GM10847 (cell line): Measurements from ENCODE around the gene CCDC97.

Source experiments
- POLR2A ChIP-seq: IDR thresholded peaks from 2 replicates; pipeline ENCODE4 v1.6.1; 2011; ENCODE audit not compliant: insufficient read length; ENCODE audit errors: extremely low read depth

Gene CCDC97

GRCh38 chr19:41335467-41335866 lies 25.5 kb downstream of the CCDC97 start:
- no peak for TF ChIP-seq POLR2A

GRCh38 chr19:41339936-41340335 lies 30.0 kb downstream of the CCDC97 start:
- no peak for TF ChIP-seq POLR2A

GRCh38 chr19:41341669-41342490 lies 31.9 kb downstream of the CCDC97 start:
- TF ChIP-seq POLR2A, result no peak

GRCh38 chr19:41344162-41344561 lies 34.2 kb downstream of the CCDC97 start:
- no peak for TF ChIP-seq POLR2A

- TF ChIP-seq POLR2A, result no peak
Measured at GRCh38 chr19:41350735-41351338, 40.9 kb downstream of the CCDC97 start.

GRCh38 chr19:41351339-41352245 lies 41.6 kb downstream of the CCDC97 start:
- TF ChIP-seq POLR2A, result peak; percentile 61

- no peak for TF ChIP-seq POLR2A
Measured at GRCh38 chr19:41352279-41352608, 42.3 kb downstream of the CCDC97 start.

- peak; percentile 25 for TF ChIP-seq POLR2A
Measured at GRCh38 chr19:41352609-41353465, 42.9 kb downstream of the CCDC97 start.

GRCh38 chr19:41353466-41354342 lies 43.7 kb downstream of the CCDC97 start, which contains the start of gene TGFB1:
Gene TGFB1, minus strand, starts transcription at chr19:41353922. Its CDS starts 878 bp downstream, at chr19:41353044.
- peak; percentile 93 for TF ChIP-seq POLR2A

GRCh38 chr19:41354343-41354953 lies 44.5 kb downstream of the CCDC97 start:
- TF ChIP-seq POLR2A, result no peak

- TF ChIP-seq POLR2A, result no peak
Measured at GRCh38 chr19:41355035-41355434, 45.1 kb downstream of the CCDC97 start.

GRCh38 chr19:41355802-41356201 lies 45.8 kb downstream of the CCDC97 start:
- TF ChIP-seq POLR2A, result no peak

GRCh38 chr19:41356984-41357739 lies 47.2 kb downstream of the CCDC97 start:
- no peak for TF ChIP-seq POLR2A

- TF ChIP-seq POLR2A, result no peak
Measured at GRCh38 chr19:41357746-41358145, 47.8 kb downstream of the CCDC97 start.
